Gastroesophageal sphincter (tissue), 4 donors: Measurements from ENCODE around the gene MOV10L1. TPM values are rescaled to one million over a fixed set of nuclear protein-coding genes. Genes with fewer than 3 reads are reported as not detected.
A peak's percentile ranks its signal among the peaks of the same experiment; 100 is the strongest.

ENCODE experiments used
- ATAC-seq: fragments of 150-250 bp; one replicate; pipeline ENCODE4 v1.9.1; 2016; ENCODE audit warnings: mild to moderate bottlenecking, moderate library complexity
- H3K27ac ChIP-seq, 4 donors: fragments of 200-600 bp; sonication (generic) in 3 of 4; 1 replicate in 3 of 4; 2 replicates in 1 of 4; pipeline ENCODE4 v1.5.1; 2016 to 2019
- H3K27me3 ChIP-seq: fragments of 200-600 bp; sonication (generic); one replicate; pipeline ENCODE4 v1.5.1; 2019
- H3K36me3 ChIP-seq, 2 donors: fragments of 200-600 bp; sonication (generic); one replicate each; pipeline ENCODE4 v1.5.1; 2019; ENCODE audit warnings: control low read depth in 1 of 2
- H3K4me1 ChIP-seq, 3 donors: fragments of 200-600 bp; sonication (generic); 1 replicate in 2 of 3; 2 replicates in 1 of 3; pipeline ENCODE4 v1.5.1; 2016 to 2019; ENCODE audit warnings: control low read depth in 2 of 3
- H3K4me3 ChIP-seq, 2 donors: fragments of 200-600 bp; sonication (generic); one replicate each; pipeline ENCODE4 v1.5.1; 2019; ENCODE audit warnings: mild to moderate bottlenecking in 1 of 2, moderate library complexity in 1 of 2
- H3K9me3 ChIP-seq, 3 donors: fragments of 200-600 bp; sonication (generic); one replicate each; pipeline ENCODE4 v1.5.1; 2017 to 2019; ENCODE audit warnings: control low read depth in 2 of 3
- CTCF ChIP-seq, 4 experiments: fragments of 200-600 bp in 2 of 4; fragments of 450-650 bp in 2 of 4; sonication (generic) in 1 of 4; IDR thresholded peaks; one replicate each; pipeline ENCODE4 v1.5.1; 2017 to 2019; ENCODE audit warnings: antibody characterized with exemption in 4 of 4, mild to moderate bottlenecking in 2 of 4, moderate library complexity in 2 of 4
- EP300 ChIP-seq: sonication (generic); formaldehyde crosslinking; IDR thresholded peaks from one replicate; pipeline ENCODE4 v1.6.1; 2017; ENCODE audit warnings: antibody characterized with exemption, mild to moderate bottlenecking
- POLR2A ChIP-seq, 2 donors: fragments of 450-650 bp; IDR thresholded peaks; one replicate each; pipeline ENCODE4 v1.6.1; 2017; ENCODE audit warnings: antibody characterized with exemption in 2 of 2, mild to moderate bottlenecking in 2 of 2, moderate library complexity in 1 of 2
- POLR2AphosphoS5 ChIP-seq: sonication (generic); formaldehyde crosslinking; IDR thresholded peaks from one replicate; pipeline ENCODE4 v1.6.1; 2017; ENCODE audit warnings: antibody characterized with exemption
- WGBS, 2 donors: methylation state at CpG; one replicate each; pipeline ENCODE4 v1.1.5; 2018; ENCODE audit warnings: low coverage in 1 of 2; 5-methylcytosine and 5-hydroxymethylcytosine counted together
- total RNA-seq, 4 donors: library from RNA; depleted of rRNA; stranded (reverse); fragments of >200 nt; gene quantifications; one replicate each; pipeline ENCODE4 v1.1.0, GENCODE V29; 2016

Gene MOV10L1
- total RNA-seq, 4 donors from 2014 or later = 0.78 TPM; not detected in 3

DNA sequence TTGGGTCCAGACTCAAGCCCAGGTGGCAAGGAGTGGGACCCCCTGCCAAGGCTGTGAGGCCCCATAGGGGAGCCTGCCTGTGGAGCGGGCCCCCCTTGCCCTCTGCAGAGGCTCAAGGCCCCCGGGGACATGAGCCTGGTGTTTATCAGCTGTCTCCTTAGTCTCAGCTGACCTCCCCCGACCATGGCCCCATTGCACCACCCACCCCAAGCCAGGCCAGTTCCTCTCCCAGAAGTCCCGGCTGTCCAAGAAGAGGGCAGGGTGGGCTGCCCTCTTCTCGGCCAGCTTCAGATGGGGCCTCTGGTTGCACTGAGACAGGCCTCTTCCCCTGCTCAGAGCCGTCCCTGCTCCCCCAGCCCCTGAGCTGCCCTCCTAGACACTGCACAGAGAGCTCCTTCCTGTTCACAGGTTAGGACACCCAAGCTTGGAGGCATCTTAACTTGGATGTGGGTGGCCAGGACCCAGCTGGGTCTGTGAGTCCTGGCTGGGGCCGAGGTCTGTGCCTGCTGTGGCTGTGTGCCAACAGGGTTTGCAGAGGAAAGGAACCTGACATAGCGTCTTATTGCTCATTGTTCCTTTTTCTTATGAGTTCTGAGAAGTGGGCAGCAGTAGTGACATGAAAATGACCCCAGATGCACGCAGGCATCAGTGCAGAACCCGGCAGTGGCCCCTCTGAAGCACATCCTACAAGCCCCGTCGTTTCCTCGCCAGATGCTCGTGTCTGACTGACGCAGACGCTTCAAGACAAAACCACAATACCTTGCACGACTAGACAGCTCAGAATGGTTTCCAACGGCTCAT is 101.3 kb downstream of the MOV10L1 start:
- peak overlapping the region; percentile 23 to 48 for H3K4me3 ChIP-seq

GRCh38 chr22:50192436-50193204 is 102.8 kb downstream of the MOV10L1 start:
- no peak overlapping the region for H3K4me3 ChIP-seq
- peak overlapping the region in 1 of 4 donors; percentile 11 for H3K27ac ChIP-seq
- TF ChIP-seq EP300 (no peak), POLR2AphosphoS5 (no peak), POLR2A (IDR thresholded peaks at IDR 0.05) (no peak), CTCF (IDR thresholded peaks at IDR 0.05) (no peak)
- peaks cover 0 to 53% (median 22%) of the 10 kb centered on the region in 3 donors for H3K4me1 ChIP-seq
- H3K36me3 ChIP-seq = peaks cover 0 to 44% of the 10 kb centered on the region in 2 donors
- no CpG with 5 or more reads among the region's 25 CpGs for WGBS, 2 donors
- no peaks in the 10 kb centered on the region for H3K27me3 ChIP-seq
- no peaks in the 10 kb centered on the region for H3K9me3 ChIP-seq
- no peak for ATAC-seq

More for the DNA sequence above, 101.3 kb downstream of the MOV10L1 start:
- Histone ChIP-seq H3K27me3 (no peaks in the 10 kb centered on the region), H3K4me1 (peaks cover 0 to 68% (median 30%) of the 10 kb centered on the region in 3 donors), H3K9me3 (no peaks in the 10 kb centered on the region), H3K36me3 (peaks cover 0 to 31% of the 10 kb centered on the region in 2 donors), H3K27ac (peak overlapping the region; percentile 3 to 83 (median 77))
- WGBS, 2 donors = 56 to 92% methylated on average over 8 to 11 of the region's 18 CpGs
- peak; percentile 4 for ATAC-seq
- TF ChIP-seq POLR2A (IDR thresholded peaks at IDR 0.05) = no peak
- TF ChIP-seq CTCF (IDR thresholded peaks at IDR 0.05) = no peak
- no peak for TF ChIP-seq POLR2AphosphoS5
- no peak for TF ChIP-seq EP300

- Histone ChIP-seq H3K27ac (no peak overlapping the region), H3K36me3 (peaks cover 0 to 54% of the 10 kb centered on the region in 2 donors), H3K4me1 (peaks cover 0 to 47% (median 22%) of the 10 kb centered on the region in 3 donors), H3K27me3 (no peaks in the 10 kb centered on the region), H3K4me3 (no peak overlapping the region), H3K9me3 (no peaks in the 10 kb centered on the region)
- TF ChIP-seq POLR2A (IDR thresholded peaks at IDR 0.05) (no peak), EP300 (no peak), CTCF (IDR thresholded peaks at IDR 0.05) (no peak), POLR2AphosphoS5 (no peak)
- no CpG with 5 or more reads among the region's 8 CpGs for WGBS, 2 donors
- no peak for ATAC-seq
Measured at GRCh38 chr22:50193621-50194020, 103.8 kb downstream of the MOV10L1 start.

DNA sequence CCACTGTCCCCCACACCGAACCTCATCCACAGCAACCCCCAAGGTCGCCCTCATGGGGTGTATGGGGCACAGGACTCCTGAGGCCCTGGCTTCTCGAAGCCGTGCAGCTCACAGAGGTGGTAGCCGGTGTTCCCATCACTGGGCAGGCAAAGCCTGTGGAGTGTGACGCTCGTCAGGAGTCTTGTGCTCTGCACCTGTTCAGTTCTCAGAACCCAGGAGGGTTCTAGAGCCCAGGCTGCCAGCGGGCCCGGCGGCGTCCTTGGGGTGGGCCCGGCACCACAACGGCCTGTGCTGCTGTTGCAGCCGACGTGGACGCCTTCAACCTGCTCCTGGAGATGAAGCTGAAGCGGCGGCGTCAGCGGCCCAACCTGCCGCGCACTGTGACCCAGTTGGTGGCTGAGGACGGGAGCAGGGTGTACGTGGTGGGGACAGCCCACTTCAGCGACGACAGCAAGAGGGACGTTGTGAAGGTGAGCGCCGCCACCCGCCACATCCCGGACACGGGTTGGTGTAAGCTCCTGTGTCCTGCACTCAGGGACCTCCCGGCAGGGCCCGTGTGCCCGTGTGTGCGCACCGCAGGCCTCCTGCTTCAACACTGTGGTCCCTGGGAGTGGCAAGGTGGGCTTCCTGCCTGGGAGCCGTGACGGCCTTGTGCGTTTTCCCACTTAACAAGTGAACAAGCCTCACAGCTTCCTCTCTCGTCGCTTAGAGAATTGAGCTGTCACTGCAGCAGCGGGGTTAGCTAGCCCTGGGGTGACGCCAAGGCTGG is 104.4 kb downstream of the MOV10L1 start:
- Histone ChIP-seq H3K27me3 (no peaks in the 10 kb centered on the region), H3K4me3 (no peak overlapping the region), H3K27ac (no peak overlapping the region), H3K4me1 (peaks cover 0 to 47% (median 19%) of the 10 kb centered on the region in 3 donors), H3K36me3 (peaks cover 0 to 56% of the 10 kb centered on the region in 2 donors), H3K9me3 (no peaks in the 10 kb centered on the region)
- TF ChIP-seq POLR2A (IDR thresholded peaks at IDR 0.05) = no peak
- no peak for TF ChIP-seq POLR2AphosphoS5
- TF ChIP-seq EP300 = no peak
- no peak for TF ChIP-seq CTCF (IDR thresholded peaks at IDR 0.05)
- WGBS, 2 donors = 80% methylated on average over 1 of the region's 44 CpGs; no CpG with 5 or more reads in 1 of the 2 donors
- no peak for ATAC-seq
